ENCODE results near the gene ARHGEF10L.

GRCh38 chr1:17669305-17669704, 129.8 kb downstream of the ARHGEF10L start:
- TF ChIP-seq, protein P1, sequence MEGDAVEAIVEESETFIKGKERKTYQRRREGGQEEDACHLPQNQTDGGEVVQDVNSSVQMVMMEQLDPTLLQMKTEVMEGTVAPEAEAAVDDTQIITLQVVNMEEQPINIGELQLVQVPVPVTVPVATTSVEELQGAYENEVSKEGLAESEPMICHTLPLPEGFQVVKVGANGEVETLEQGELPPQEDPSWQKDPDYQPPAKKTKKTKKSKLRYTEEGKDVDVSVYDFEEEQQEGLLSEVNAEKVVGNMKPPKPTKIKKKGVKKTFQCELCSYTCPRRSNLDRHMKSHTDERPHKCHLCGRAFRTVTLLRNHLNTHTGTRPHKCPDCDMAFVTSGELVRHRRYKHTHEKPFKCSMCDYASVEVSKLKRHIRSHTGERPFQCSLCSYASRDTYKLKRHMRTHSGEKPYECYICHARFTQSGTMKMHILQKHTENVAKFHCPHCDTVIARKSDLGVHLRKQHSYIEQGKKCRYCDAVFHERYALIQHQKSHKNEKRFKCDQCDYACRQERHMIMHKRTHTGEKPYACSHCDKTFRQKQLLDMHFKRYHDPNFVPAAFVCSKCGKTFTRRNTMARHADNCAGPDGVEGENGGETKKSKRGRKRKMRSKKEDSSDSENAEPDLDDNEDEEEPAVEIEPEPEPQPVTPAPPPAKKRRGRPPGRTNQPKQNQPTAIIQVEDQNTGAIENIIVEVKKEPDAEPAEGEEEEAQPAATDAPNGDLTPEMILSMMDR (conservative IDR thresholded peaks at IDR 0.05; ENCODE audit: low read depth, low read length), result no peak
- no peak for TF ChIP-seq EZH2 (IDR thresholded peaks at IDR 0.05; ENCODE audit: low read length, unreplicated experiment)
- TF ChIP-seq EZH2phosphoT487 (IDR thresholded peaks at IDR 0.05; ENCODE audit: borderline replicate concordance, low read length), result no peak

Data from PC-3 (cell line).